ENCODE data around the gene CYP1B1.

DNA sequence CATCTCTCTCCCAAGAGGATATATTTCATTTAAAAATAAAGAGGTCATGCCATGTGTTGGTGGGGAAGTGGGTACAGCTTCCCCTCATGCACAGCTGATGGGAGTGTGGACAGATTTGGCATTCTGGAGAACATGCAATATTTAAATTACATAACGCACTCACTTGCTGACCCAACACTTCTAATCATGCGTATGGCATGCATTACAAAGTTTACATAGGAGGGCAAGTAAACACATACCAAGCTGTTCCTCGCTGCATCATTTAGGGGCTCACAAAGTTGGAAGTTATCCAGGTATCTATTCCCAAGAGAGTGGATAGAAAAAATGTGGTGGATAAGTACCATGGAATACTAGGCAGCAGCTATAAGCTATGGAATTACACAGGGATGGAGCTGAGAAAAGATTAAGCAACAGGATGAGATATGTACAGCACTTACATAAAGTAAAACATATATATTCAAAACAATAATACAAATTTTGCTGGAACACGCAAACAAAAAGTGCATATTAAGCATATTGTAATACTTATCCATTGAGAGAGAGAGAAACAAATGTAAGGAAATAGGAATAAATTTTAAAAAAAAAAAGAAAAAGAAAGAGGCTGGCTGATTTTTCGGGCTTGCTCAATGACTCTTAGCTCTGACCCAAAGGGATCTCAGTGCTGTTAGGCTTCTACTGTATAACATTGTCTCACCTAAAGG lies 11.0 kb downstream of the CYP1B1 start:
- TF ChIP-seq, protein P1, sequence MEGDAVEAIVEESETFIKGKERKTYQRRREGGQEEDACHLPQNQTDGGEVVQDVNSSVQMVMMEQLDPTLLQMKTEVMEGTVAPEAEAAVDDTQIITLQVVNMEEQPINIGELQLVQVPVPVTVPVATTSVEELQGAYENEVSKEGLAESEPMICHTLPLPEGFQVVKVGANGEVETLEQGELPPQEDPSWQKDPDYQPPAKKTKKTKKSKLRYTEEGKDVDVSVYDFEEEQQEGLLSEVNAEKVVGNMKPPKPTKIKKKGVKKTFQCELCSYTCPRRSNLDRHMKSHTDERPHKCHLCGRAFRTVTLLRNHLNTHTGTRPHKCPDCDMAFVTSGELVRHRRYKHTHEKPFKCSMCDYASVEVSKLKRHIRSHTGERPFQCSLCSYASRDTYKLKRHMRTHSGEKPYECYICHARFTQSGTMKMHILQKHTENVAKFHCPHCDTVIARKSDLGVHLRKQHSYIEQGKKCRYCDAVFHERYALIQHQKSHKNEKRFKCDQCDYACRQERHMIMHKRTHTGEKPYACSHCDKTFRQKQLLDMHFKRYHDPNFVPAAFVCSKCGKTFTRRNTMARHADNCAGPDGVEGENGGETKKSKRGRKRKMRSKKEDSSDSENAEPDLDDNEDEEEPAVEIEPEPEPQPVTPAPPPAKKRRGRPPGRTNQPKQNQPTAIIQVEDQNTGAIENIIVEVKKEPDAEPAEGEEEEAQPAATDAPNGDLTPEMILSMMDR (conservative IDR thresholded peaks at IDR 0.05), result no peak
- no peak for TF ChIP-seq EZH2 (IDR thresholded peaks at IDR 0.05; ENCODE audit: low read depth)
